Measurements from ENCODE around the gene HES5.

Gene HES5

DNA sequence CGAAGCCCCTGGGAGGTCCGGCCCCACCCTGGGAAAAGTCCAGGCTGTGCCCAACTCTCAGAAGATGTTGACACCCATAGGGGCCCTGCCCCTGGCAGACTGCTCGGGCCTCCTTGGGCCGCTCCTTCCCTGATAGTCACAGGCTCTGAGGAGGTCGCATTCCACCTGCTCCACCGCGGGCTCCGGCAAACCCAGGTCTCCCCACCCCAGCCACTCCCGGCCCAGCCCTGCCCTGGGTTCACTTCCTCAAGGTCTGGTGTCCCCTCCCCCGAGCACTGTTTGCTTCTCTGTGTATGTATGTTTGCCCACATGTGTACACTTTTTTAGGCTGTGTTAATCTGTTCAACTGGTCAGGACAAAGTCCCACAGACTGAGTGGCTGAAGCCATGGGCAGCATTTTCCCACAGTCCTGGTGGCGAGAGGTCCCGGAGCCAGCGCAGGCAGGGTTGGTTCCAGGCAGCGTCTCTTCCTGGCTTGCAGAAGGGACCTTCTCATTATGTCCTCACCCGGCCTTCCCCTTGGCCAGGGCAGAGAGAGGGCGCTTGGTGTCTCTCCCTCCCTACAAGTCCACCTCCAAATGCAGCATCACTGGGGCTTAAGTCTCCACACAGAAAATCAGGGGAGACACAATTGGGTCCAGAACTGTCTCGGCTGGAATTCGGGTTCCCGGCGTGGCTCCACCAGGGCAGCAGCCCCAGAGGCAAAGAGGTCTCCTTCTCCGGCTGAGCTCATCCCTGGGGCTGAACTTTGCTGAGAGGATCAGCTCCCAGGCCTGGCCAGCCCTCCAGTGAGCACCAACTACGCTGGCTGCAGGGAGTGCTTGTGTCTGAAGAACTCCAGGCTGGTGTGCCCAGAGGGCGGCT is 46.0 kb upstream of the HES5 start:
- TF ChIP-seq, protein P1, sequence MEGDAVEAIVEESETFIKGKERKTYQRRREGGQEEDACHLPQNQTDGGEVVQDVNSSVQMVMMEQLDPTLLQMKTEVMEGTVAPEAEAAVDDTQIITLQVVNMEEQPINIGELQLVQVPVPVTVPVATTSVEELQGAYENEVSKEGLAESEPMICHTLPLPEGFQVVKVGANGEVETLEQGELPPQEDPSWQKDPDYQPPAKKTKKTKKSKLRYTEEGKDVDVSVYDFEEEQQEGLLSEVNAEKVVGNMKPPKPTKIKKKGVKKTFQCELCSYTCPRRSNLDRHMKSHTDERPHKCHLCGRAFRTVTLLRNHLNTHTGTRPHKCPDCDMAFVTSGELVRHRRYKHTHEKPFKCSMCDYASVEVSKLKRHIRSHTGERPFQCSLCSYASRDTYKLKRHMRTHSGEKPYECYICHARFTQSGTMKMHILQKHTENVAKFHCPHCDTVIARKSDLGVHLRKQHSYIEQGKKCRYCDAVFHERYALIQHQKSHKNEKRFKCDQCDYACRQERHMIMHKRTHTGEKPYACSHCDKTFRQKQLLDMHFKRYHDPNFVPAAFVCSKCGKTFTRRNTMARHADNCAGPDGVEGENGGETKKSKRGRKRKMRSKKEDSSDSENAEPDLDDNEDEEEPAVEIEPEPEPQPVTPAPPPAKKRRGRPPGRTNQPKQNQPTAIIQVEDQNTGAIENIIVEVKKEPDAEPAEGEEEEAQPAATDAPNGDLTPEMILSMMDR (IDR thresholded peaks at IDR 0.05; ENCODE audit: insufficient read depth, low read length, poor library complexity, severe bottlenecking): no peak
- no peak for TF ChIP-seq EZH2phosphoT487 (conservative IDR thresholded peaks at IDR 0.05; ENCODE audit: low read length)
- no peak overlapping the region for H3K4me3 ChIP-seq (ENCODE audit: insufficient read depth, low read length, poor library complexity, severe bottlenecking)
- no peak overlapping the region for H3K27ac ChIP-seq (ENCODE audit: low read depth, low read length)

DNA sequence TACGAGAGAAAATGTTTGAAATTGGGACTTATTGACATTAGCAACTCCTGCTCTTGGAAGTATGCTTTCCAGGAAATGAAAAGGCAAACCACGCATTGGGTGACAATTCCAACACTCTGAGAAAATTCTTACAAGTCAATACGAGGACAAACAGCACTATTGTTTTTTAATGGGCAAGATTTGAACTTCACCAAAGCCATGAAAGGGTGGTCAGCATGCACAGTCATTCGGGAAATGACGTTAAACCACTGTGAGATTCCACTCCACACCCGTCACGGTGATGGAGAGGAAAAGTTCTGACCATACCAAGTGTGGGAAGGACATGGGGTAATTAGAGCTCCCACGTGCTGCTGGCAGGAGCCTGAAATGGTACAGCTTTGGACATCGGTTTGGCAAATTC is 44.3 kb upstream of the HES5 start:
- no peaks in the 10 kb centered on the region for H3K9me2 ChIP-seq (replicated peaks; ENCODE audit: insufficient read depth, low read length)
- H3K4me2 ChIP-seq (ENCODE audit: low read depth, low read length, poor library complexity, severe bottlenecking): no peak overlapping the region
- H3K36me3 ChIP-seq (ENCODE audit: low read length): no peaks in the 10 kb centered on the region
- H3K27me3 ChIP-seq (ENCODE audit: low read length): no peaks in the 10 kb centered on the region
- no peaks in the 10 kb centered on the region for H3K79me2 ChIP-seq (ENCODE audit: insufficient read depth, low read length)
- H3K9me3 ChIP-seq (ENCODE audit: insufficient read depth, low read length): no peaks in the 10 kb centered on the region
- H3K9ac ChIP-seq (ENCODE audit: low read length): no peak overlapping the region
- no peaks in the 10 kb centered on the region for H3F3A ChIP-seq (ENCODE audit: insufficient read depth)
- TF ChIP-seq, protein P1 (IDR thresholded peaks at IDR 0.05; ENCODE audit: insufficient read depth, low read length, poor library complexity, severe bottlenecking): no peak
- TF ChIP-seq EZH2phosphoT487 (conservative IDR thresholded peaks at IDR 0.05; ENCODE audit: low read length): no peak
- no peaks in the 10 kb centered on the region for H4K20me1 ChIP-seq (ENCODE audit: low read depth, low read length)
- no peak overlapping the region for H3K27ac ChIP-seq (ENCODE audit: low read depth, low read length)
- no peak overlapping the region for H2AFZ ChIP-seq (ENCODE audit: low read depth, low read length, severe bottlenecking)
- H3K4me3 ChIP-seq (ENCODE audit: insufficient read depth, low read length, poor library complexity, severe bottlenecking): no peak overlapping the region

More for the DNA sequence above, 46.0 kb upstream of the HES5 start:
- no peaks in the 10 kb centered on the region for H4K20me1 ChIP-seq (ENCODE audit: low read depth, low read length)
- no peaks in the 10 kb centered on the region for H3F3A ChIP-seq (ENCODE audit: insufficient read depth)
- no peak overlapping the region for H2AFZ ChIP-seq (ENCODE audit: low read depth, low read length, severe bottlenecking)
- no peaks in the 10 kb centered on the region for H3K36me3 ChIP-seq (ENCODE audit: low read length)
- no peak overlapping the region for H3K4me2 ChIP-seq (ENCODE audit: low read depth, low read length, poor library complexity, severe bottlenecking)
- H3K9me3 ChIP-seq (ENCODE audit: insufficient read depth, low read length): no peaks in the 10 kb centered on the region
- no peaks in the 10 kb centered on the region for H3K9me2 ChIP-seq (replicated peaks; ENCODE audit: insufficient read depth, low read length)
- no peaks in the 10 kb centered on the region for H3K79me2 ChIP-seq (ENCODE audit: insufficient read depth, low read length)
- no peaks in the 10 kb centered on the region for H3K27me3 ChIP-seq (ENCODE audit: low read length)
- H3K9ac ChIP-seq (ENCODE audit: low read length): no peak overlapping the region

DNA sequence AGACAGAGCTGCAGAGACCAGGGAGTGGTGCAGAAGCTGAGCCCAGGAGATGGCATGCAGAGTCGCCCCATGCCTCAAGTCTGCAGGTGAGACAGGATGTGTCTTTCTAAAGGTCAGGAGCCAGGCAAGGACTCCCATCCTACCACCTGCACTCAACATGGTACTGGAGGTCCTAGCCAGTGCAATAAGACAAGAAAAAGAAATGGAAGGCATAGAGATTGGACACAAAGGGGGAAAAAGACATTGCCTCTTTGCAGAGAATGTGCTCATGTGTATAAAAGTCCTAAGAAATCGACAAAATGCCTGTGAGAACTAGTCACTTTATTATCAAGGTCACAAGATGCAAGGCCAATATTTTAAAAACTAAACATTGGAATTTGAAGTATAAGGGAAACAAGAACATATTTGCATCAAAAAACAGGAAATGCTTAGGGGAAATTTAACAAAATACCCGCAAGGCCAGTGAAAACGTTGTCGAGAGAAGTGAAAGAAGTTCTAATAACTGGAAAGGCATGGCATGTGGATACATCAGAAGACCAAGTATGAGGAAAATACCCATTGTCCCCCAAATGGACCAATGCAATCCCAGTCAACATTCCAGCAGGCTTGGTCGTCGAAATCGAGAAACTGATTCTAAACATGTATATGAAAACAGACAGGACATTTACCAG is 43.3 kb upstream of the HES5 start:
- no peak overlapping the region for H3K27ac ChIP-seq (ENCODE audit: low read depth, low read length)
- H3K9me3 ChIP-seq (ENCODE audit: insufficient read depth, low read length): no peaks in the 10 kb centered on the region
- no peak for TF ChIP-seq EZH2phosphoT487 (conservative IDR thresholded peaks at IDR 0.05; ENCODE audit: low read length)
- TF ChIP-seq, protein P1 (IDR thresholded peaks at IDR 0.05; ENCODE audit: insufficient read depth, low read length, poor library complexity, severe bottlenecking): no peak
- no peak overlapping the region for H3K9ac ChIP-seq (ENCODE audit: low read length)
- no peaks in the 10 kb centered on the region for H3K79me2 ChIP-seq (ENCODE audit: insufficient read depth, low read length)
- no peak overlapping the region for H3K4me2 ChIP-seq (ENCODE audit: low read depth, low read length, poor library complexity, severe bottlenecking)
- no peak overlapping the region for H2AFZ ChIP-seq (ENCODE audit: low read depth, low read length, severe bottlenecking)
- H3F3A ChIP-seq (ENCODE audit: insufficient read depth): no peaks in the 10 kb centered on the region
- H4K20me1 ChIP-seq (ENCODE audit: low read depth, low read length): no peaks in the 10 kb centered on the region
- H3K9me2 ChIP-seq (replicated peaks; ENCODE audit: insufficient read depth, low read length): no peaks in the 10 kb centered on the region
- no peaks in the 10 kb centered on the region for H3K27me3 ChIP-seq (ENCODE audit: low read length)
- H3K4me3 ChIP-seq (ENCODE audit: insufficient read depth, low read length, poor library complexity, severe bottlenecking): no peak overlapping the region
- no peaks in the 10 kb centered on the region for H3K36me3 ChIP-seq (ENCODE audit: low read length)

Measured in SU-DHL-6 (cell line).